DOHH2 (cell line): ENCODE data around the gene SPNS2.

Experiments used
- H3F3A ChIP-seq: fragments of 200-600 bp; sonication (generic), shearing (Covaris generic); 2 replicates; pipeline ENCODE4 v1.6.0; 2016; ENCODE audit warnings: antibody characterized with exemption, mild to moderate bottlenecking; ENCODE audit not compliant: control insufficient read depth, insufficient read depth
- H3K27ac ChIP-seq: fragments of 200-600 bp; sonication (generic); 2 replicates; pipeline ENCODE4 v1.5.1; 2014; ENCODE audit warnings: low read depth, mild to moderate bottlenecking, low read length, moderate library complexity
- H3K27me3 ChIP-seq: fragments of 200-600 bp; sonication (generic); 2 replicates; pipeline ENCODE4 v1.6.1; 2014; ENCODE audit warnings: mild to moderate bottlenecking, low read length, mixed read lengths; ENCODE audit not compliant: control insufficient read depth
- H3K36me3 ChIP-seq: fragments of 200-600 bp; sonication (generic); 2 replicates; pipeline ENCODE4 v1.6.1; 2014; ENCODE audit warnings: mild to moderate bottlenecking, low read length, moderate library complexity, mixed read lengths; ENCODE audit not compliant: control insufficient read depth
- H3K4me1 ChIP-seq: fragments of 200-600 bp; sonication (generic); 2 replicates; pipeline ENCODE4 v1.6.1; 2014; ENCODE audit warnings: mild to moderate bottlenecking, low read length, mixed read lengths; ENCODE audit not compliant: control insufficient read depth
- H3K4me2 ChIP-seq: fragments of 200-600 bp; sonication (generic); 2 replicates; pipeline ENCODE4 v1.6.0; 2014; ENCODE audit warnings: mild to moderate bottlenecking, low read length, moderate library complexity
- H3K4me3 ChIP-seq: fragments of 200-600 bp; sonication (generic); 2 replicates; pipeline ENCODE4 v1.5.1; 2014; ENCODE audit warnings: mild to moderate bottlenecking, low read length, mixed read lengths
- H3K79me2 ChIP-seq: fragments of 200-600 bp; sonication (generic); 2 replicates; pipeline ENCODE4 v1.6.1; 2014; ENCODE audit warnings: mild to moderate bottlenecking, low read length, mixed read lengths; ENCODE audit not compliant: control insufficient read depth
- H3K9me2 ChIP-seq: fragments of 200-600 bp; sonication (generic); replicated peaks from 2 replicates; pipeline ENCODE4 v1.6.1; 2014; ENCODE audit warnings: mild to moderate bottlenecking, low read length, mixed read lengths; ENCODE audit not compliant: control insufficient read depth
- H3K9me3 ChIP-seq: fragments of 200-600 bp; sonication (generic); 2 replicates; pipeline ENCODE4 v1.6.1; 2014; ENCODE audit warnings: antibody characterized with exemption, low read length, mixed read lengths; ENCODE audit not compliant: control insufficient read depth, insufficient read depth
- H4K20me1 ChIP-seq: fragments of 200-600 bp; sonication (generic); 2 replicates; pipeline ENCODE4 v1.6.0; 2014; ENCODE audit warnings: low read depth, mild to moderate bottlenecking, antibody characterized with exemption, low read length, moderate library complexity; ENCODE audit not compliant: control insufficient read depth, insufficient read depth
- CTCF ChIP-seq: fragments of 200-600 bp; sonication (generic); IDR thresholded peaks from one replicate; pipeline ENCODE4 v1.5.1; 2014; ENCODE audit warnings: antibody characterized with exemption, mild to moderate bottlenecking, low read depth, low read length; ENCODE audit not compliant: poor library complexity, severe bottlenecking
- EZH2phosphoT487 ChIP-seq: fragments of 200-600 bp; sonication (generic); IDR thresholded peaks from 2 replicates; pipeline ENCODE4 v1.6.1; 2017; ENCODE audit warnings: borderline replicate concordance, mild to moderate bottlenecking, antibody characterized with exemption, low read length, moderate library complexity, mixed read lengths

Gene SPNS2

GRCh38 chr17:4529533-4530152 is 31.0 kb downstream of the SPNS2 start:
- Histone ChIP-seq H3K4me3 (no peak overlapping the region), H3F3A (no peaks in the 10 kb centered on the region), H3K79me2 (no peaks in the 10 kb centered on the region), H4K20me1 (no peaks in the 10 kb centered on the region), H3K36me3 (no peaks in the 10 kb centered on the region), H3K9me2 (no peaks in the 10 kb centered on the region), H3K27me3 (peaks cover 17% of the 10 kb centered on the region), H3K27ac (no peak overlapping the region), H3K4me1 (no peaks in the 10 kb centered on the region), H3K4me2 (no peak overlapping the region), H3K9me3 (no peaks in the 10 kb centered on the region)
- TF ChIP-seq CTCF (no peak), EZH2phosphoT487 (no peak)

DNA sequence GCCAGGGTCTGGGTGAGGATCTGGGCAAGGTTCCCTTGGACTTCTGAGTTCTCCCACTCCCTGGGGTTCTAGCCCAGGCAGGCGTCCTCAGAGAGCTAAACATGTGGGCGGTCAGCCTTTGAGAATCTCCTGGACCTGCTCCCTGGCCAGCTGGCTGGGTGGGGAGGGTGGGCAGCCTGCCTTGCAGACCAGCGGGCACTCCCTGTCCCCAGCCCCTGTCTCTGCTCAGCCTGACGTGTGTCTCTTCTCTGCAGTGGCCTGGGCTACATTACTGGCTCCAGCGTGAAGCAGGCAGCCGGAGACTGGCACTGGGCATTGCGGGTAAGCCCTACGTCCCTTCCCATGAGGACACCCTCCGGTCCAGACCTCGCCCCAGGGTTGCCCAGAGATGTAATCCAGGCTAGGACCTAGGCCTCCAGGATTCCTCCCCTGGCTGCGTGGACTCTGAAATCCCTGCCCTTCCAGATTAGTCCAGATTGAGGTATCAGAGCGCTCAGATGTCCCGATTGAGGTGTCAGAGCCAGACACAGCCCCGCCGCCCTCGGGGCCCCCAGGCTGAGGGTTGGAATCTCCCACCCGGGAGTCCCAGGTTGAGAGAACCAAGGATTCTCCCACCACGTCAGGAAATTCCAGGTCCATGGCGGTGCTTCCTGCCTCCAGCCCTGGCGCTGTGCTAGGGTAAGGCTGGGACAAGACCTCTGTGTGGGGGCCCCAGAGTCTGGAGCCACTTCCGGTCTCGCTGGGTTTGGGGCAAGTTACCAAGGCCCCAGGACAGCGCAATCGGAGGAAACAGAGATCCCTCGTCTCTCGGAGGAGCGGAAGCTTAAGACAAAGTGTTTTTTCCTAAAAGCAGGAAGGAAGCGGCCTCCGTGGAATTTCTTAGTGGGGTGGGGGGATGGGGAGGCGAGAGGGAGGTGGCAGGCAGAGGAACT is 32.4 kb downstream of the SPNS2 start:
- H3K27me3 ChIP-seq = peaks cover 17% of the 10 kb centered on the region
- H3F3A ChIP-seq = no peaks in the 10 kb centered on the region

GRCh38 chr17:4531988-4532736 is 33.5 kb downstream of the SPNS2 start:
- Histone ChIP-seq H3K4me2 (no peak overlapping the region), H3K4me1 (no peaks in the 10 kb centered on the region), H3K9me3 (no peaks in the 10 kb centered on the region), H3K9me2 (no peaks in the 10 kb centered on the region), H3K27ac (no peak overlapping the region), H3K27me3 (peaks cover 10% of the 10 kb centered on the region), H3K36me3 (no peaks in the 10 kb centered on the region), H3K4me3 (no peak overlapping the region), H3K79me2 (no peaks in the 10 kb centered on the region), H4K20me1 (no peaks in the 10 kb centered on the region), H3F3A (no peaks in the 10 kb centered on the region)
- no peak for TF ChIP-seq CTCF
- TF ChIP-seq EZH2phosphoT487 = no peak

More for the DNA sequence above, 32.4 kb downstream of the SPNS2 start:
- no peaks in the 10 kb centered on the region for H3K36me3 ChIP-seq
- no peak overlapping the region for H3K27ac ChIP-seq
- no peaks in the 10 kb centered on the region for H3K4me1 ChIP-seq
- no peaks in the 10 kb centered on the region for H3K9me3 ChIP-seq
- TF ChIP-seq EZH2phosphoT487 (no peak), CTCF (no peak)
- H3K9me2 ChIP-seq = no peaks in the 10 kb centered on the region
- H4K20me1 ChIP-seq = no peaks in the 10 kb centered on the region
- H3K4me2 ChIP-seq = no peak overlapping the region
- H3K79me2 ChIP-seq = no peaks in the 10 kb centered on the region
- no peak overlapping the region for H3K4me3 ChIP-seq
